HG03175 (cell line): Measurements from ENCODE around the gene GMDS.

Experiments used
- ATAC-seq: cut with Tn5 transposase; IDR thresholded peaks from one replicate; pipeline ENCODE4 v1.9.1; 2021; ENCODE audit warnings: mild to moderate bottlenecking, moderate library complexity; ENCODE audit not compliant: unreplicated experiment

GMDS gene

DNA sequence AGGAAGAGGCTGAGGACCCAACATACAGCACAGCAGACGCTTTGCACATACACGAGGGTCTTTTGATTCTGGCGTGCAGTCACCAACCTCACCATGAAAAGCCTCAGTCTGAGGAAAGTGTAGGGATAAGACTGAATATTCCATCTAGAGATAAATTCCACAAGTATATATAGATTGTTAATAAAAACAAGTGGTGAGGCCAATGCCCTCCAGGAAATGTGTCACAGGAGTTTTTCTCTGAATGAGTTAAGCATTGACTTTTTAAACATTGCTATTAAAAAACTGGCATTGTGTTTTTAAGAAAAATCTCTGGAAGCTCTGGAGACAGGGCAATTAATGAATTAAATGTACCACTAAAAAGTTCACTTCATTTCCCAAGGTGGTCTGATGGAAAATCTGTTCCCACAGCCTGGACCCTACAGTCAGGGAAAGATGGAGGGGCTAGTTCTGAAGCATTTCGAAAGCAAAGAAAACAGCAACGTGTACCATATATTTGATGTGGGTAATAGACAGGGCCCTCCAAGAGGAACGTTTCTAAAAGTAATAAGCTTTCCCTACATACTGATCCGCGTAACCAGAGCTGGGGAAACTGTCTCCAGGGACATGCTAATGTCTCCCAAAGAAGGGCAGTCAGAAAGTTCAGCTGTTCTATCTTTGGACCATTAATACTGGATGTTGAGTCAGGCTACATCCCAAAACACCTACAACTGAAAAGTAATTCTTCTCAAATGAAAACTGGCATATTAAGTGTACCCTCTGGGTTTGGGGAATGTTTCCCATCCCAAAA lies 334.6 kb downstream of the GMDS start:
- ATAC-seq: no peak

- no peak for ATAC-seq
These were observed 336.6 kb downstream of the GMDS start for GRCh38 chr6:1908784-1909183.

- no peak for ATAC-seq
These were observed 338.8 kb downstream of the GMDS start for GRCh38 chr6:1906609-1907008.

- no peak for ATAC-seq
These were observed 339.4 kb downstream of the GMDS start for GRCh38 chr6:1906014-1906413.

GRCh38 chr6:1904898-1905297 lies 340.5 kb downstream of the GMDS start:
- no peak for ATAC-seq

- no peak for ATAC-seq
These were observed 341.0 kb downstream of the GMDS start for GRCh38 chr6:1904466-1904799.

DNA sequence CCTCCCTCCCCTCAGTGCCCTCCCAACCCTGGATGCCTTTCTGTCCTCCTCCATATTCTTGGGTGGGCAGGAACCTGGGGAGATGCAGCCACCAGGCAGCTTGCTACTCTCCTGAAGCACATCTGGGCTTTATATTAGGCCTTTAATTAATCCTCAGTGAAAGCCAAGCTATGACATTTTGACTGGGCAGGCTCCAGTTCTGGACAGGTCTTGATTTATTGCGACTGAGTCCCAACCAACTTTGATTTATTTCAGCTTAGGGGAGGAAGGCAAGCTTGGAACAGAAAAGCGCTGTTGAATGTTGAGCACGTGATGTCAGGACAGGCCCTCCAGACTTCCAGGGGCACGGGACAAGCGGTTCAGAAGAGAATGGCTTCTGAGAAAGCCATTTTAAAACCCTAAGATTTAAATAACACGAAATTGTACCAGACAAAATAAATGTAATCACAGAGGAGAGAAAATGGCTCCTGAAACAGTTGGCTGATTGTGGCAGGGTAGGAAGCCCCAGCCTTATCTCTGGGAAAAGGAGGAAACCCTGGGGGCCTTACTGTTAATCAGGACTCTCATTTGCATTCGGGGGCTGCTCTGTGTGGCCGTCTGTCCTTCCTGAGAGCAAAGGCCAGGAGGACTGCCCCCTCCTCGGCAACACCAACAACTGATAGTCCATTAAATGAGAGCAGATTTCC lies 341.5 kb downstream of the GMDS start:
- no peak for ATAC-seq

- no peak for ATAC-seq
These were observed 343.8 kb downstream of the GMDS start for GRCh38 chr6:1901556-1901955.

- no peak for ATAC-seq
These were observed 348.5 kb downstream of the GMDS start for GRCh38 chr6:1896897-1897296.

- no peak for ATAC-seq
These were observed 349.7 kb downstream of the GMDS start for GRCh38 chr6:1895721-1896120.

DNA sequence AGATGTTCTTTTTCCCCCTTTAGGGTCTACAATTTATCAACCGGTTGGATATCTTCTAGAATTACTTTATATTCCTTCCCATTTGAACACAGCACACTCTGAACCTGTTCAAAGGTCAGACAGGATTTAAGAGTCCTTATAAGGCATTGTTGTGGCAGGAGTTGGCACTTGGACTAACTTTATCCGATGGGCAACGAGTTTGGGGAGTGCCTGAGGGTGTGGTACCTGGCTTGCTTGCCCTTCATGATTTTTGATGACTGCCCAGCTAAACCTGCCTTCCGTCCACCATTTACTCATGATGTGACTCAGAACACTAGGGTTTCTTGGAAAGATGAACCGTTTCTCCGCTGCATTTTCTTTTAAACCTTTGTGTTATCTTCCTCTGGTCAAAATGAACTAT lies 350.5 kb downstream of the GMDS start:
- no peak for ATAC-seq

GRCh38 chr6:1893470-1894130 lies 351.8 kb downstream of the GMDS start:
- no peak for ATAC-seq

- no peak for ATAC-seq
These were observed 352.7 kb downstream of the GMDS start for GRCh38 chr6:1892716-1893115.

DNA sequence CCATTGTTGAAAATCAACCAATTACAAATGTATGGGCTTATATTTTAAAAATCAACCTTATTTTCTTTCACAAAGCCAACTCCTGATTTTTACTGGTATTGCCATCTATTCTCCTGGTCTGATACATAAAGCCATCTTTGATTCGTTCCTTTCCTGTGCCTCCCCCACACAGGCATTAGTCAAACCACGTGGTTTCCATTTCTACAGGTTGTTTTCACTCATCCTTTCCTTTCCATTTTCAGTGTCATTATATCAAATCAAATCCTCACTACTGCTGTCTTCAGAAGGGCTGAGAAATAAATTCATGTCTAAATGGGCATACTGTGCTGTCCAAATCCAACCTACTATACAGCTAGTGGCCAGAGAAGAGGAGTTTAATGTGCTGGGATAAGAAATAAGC lies 354.4 kb downstream of the GMDS start:
- no peak for ATAC-seq

DNA sequence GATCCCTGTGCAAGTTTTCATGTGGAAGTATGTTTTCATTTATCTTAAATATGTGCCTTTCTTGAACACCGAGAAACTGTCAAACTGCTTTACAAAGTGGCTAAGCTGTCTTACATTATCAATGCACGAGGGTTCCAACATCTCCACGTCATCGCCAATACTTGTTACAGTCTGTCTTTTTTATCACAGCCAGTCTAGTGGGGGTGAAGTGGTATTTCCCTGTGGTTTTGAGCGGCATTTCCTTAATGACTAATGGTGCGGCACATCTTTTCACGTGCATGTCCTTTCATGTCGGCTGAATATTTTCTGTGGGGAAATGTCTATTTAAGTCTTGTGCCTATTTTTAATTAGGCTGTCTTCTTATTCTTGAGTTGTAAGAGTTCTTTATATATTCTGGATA lies 355.3 kb downstream of the GMDS start:
- ATAC-seq: no peak

- ATAC-seq: no peak
These were observed 359.8 kb downstream of the GMDS start for GRCh38 chr6:1885576-1886011.

- ATAC-seq: no peak
These were observed 361.1 kb downstream of the GMDS start for GRCh38 chr6:1884313-1884712.

- ATAC-seq: no peak
These were observed 367.1 kb downstream of the GMDS start for GRCh38 chr6:1878330-1878729.

GRCh38 chr6:1873781-1874180 lies 371.6 kb downstream of the GMDS start:
- no peak for ATAC-seq

DNA sequence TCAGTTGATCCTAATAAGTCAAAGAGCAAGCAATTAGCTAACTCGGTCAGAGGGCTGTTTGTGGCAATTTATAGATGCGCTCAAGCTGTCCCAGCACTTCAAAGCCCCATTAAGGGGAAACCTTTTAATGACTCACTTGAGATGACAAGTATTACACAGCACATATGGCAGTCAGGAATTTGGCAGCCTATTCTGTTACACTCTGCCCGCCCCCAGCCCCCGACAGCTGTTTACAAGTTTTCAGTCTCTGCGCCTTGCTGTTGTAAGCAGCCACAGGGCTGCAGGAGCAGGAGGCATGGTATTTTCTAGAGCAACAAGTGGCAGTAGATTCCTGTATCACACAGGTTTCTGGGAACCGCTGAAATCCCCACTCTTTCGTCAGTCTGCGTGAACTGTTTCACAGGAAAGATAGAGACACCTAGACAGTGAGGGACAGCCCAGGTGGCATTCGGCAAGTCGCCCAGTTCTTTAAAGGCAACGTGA lies 372.7 kb downstream of the GMDS start:
- ATAC-seq: no peak

GRCh38 chr6:1871724-1872315 lies 373.6 kb downstream of the GMDS start:
- ATAC-seq: no peak

DNA sequence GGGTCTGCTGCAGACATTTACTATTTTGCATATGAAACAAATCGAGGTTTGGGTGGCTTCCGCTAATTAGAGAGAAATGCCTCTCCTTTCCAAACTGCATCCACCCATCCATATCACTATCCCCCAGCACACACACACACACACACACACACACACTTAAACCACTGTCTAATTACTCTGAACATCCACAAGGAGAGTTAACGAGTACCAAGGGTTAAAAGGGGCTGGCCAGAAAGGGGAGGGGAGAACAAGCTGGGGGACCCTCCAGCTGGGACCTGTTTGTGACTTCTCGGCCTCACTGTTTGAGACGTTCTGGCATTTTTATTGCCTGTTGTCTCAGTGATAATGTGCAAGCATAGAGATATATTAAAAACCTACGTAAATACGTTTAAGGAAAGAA lies 374.5 kb downstream of the GMDS start:
- no peak for ATAC-seq
